Endometrium (tissue), 2 donors: ENCODE results near the gene PRPS1L1.

Source experiments
- FAIRE-seq: peaks from 2 replicates; lab custom pipeline; 2012; peaks lifted over from hg19 to GRCh38; lab: Jason Lieb, UNC
- donor health status: control.
- donor health status: control.

The PRPS1L1 gene

GRCh38 chr7:18013936-18014335 is 13.7 kb downstream of the PRPS1L1 start:
- no peak for FAIRE-seq

DNA sequence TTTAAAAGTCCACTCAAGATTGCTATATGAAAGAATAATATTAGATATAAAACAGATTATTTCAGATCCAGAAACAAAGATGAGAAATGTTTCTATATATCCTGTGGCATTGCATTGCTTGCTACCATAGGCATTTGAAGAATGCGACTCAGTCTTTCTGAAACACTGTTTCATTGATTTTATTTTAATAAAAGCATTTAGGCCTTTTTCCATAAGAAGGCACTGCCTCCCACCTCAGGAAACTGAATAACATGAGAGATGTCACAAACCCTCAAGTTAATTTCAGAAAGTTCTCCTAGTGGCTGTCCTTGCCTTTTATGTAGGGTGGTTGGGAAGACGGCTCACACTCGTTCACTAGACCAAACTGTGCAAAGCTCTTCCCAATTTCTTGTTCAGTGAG is 23.3 kb downstream of the PRPS1L1 start:
- no peak for FAIRE-seq

GRCh38 chr7:18003286-18003994 is 24.2 kb downstream of the PRPS1L1 start:
- FAIRE-seq: no peak

GRCh38 chr7:17998692-17999091 is 29.0 kb downstream of the PRPS1L1 start:
- FAIRE-seq: no peak

GRCh38 chr7:17996442-17997223 is 31.0 kb downstream of the PRPS1L1 start:
- no peak for FAIRE-seq

- no peak for FAIRE-seq
Observed at GRCh38 chr7:17996040-17996439, 31.6 kb downstream of the PRPS1L1 start.

GRCh38 chr7:17994079-17994850 is 33.4 kb downstream of the PRPS1L1 start:
- FAIRE-seq: no peak

DNA sequence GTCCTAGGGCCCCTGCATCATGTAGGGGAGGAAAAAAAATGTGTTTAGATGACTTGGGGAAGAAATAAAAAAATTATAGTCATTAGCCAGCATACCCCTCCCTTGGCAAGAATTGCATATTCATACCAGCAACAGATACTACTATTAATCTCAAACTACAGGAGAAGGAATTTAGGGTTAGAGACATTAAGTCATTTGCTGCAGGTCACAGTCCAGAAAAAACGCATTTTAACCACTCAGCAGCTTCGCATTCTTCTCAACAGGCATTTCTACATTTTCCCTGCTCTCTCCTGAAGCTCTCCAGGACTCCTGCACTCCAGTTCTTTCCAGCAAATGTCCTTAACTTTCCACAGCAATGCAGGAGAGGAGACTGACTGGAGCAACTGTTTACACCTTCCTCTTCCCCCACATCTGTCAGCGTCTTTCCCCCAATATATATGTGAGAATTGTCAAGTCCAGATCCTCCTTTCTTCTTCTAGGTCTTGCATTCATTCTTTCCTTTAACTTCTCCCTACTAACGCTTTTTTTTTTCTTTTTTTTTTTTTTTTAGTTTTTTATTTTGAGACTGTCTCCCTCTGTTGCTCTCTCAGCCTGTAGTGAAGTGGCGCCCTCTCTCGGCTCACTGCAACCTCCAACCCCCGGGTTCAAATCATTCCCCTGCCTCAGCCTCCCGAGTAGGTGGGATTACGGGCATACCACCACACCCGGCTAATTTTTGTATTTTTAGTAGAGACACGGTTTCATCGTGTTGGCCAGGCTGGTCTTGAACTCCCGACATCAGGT is 35.6 kb downstream of the PRPS1L1 start:
- no peak for FAIRE-seq

DNA sequence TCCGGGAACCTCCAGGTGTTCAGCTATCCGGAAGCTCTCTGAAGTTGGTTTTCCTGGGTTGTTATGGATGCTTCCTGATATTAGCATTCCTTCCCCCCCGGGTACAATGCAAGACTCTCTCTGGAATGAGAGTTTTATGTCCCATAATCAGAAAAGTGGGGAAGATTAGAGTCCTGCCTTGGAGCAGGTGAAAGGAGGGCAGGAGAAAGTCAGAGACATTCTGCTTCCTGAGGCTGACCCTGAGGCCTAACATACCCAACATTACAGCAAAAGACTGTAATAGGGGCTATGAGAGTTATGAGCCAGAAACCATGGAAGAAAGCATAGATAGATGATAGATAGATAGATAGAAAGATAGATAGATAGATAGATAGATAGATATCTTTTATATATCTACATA is 36.9 kb downstream of the PRPS1L1 start:
- FAIRE-seq: no peak

DNA sequence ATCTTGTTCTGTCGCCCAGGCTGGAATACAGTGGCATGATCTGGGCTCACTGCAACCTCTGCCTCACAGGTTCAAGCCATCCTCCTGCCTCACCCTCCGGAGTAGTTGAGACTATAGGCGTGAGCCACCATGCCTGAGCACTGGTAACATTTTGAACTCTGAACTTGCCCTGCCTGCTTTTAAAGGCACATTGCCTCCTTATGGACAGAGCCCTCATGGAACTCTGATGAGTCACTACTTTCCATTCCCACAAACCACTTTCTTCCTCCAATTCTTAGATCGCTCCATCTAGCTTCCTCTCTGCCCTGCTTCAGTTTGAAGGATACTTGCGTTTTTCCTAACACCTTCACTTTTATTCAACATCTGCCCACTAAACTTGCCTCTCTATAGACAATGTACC is 38.1 kb downstream of the PRPS1L1 start:
- no peak for FAIRE-seq

GRCh38 chr7:17988858-17989257 is 38.8 kb downstream of the PRPS1L1 start:
- no peak for FAIRE-seq

GRCh38 chr7:17988141-17988540 is 39.5 kb downstream of the PRPS1L1 start:
- FAIRE-seq: no peak

DNA sequence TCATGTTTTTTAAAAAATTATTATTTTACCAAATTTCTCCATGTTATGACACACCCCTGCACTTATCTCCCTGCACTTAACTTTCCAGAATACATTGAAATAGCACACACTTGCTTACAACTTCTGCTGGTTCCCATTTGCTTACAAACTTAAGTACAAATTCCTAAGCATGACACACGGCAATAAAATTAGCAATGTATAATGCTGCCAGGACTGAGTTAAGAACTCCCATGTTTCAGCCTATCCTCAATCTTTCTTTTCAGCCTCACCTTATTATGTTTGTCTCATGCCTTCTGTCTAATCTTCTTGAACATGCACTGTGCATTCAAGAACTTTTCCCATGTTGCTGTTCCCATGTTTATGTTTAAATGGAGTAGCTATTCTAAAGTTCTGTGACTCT is 40.8 kb downstream of the PRPS1L1 start:
- no peak for FAIRE-seq

- FAIRE-seq: no peak
Observed at GRCh38 chr7:17985473-17986239, 42.0 kb downstream of the PRPS1L1 start.

DNA sequence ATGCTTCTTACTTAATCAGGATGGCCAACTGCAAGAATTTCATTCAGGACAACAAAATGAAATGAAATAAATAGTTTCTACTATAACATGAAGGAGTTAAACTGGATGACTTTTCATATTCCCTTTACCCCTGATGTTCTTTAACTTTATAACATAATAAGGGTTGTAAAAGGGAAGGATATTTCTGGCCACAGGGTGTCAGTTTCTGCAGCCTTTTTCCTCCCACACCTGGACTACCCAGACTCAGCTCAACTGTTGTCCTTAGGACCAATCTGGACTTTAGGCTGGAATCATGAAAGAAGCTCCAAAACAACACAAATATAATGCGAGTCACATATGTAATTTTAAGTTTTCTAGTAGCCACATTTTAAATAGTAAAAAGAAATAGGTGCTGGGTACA is 43.4 kb downstream of the PRPS1L1 start:
- no peak for FAIRE-seq

- FAIRE-seq: no peak
Observed at GRCh38 chr7:17983221-17984062, 44.2 kb downstream of the PRPS1L1 start.

DNA sequence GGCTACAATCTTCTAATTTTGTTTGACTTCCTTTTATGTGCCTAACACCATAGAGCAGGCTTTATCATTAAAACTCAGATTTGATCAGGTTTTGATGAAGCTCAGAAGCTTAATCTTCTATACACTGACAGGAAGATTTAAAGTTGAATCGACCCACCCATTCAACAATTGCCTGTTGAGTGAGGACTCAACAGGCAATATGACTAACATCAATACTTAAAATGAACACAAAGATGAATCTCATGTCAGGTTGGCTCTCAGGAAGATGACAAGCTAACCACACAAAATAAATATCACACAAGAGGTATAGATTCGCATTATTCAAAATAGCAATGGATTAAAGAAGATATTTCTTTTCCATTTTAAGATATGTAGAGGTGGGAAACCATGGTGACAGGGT is 50.7 kb downstream of the PRPS1L1 start:
- no peak for FAIRE-seq
